Measurements from ENCODE around the gene PKHD1.
"Not testable (repeated sequence)": the region's sequence is repeated elsewhere in the genome, so short reads cannot be mapped to it uniquely, and the experiment has no call there.

- TF ChIP-seq CTCF (IDR thresholded peaks at IDR 0.05; ENCODE audit: low read length); EZH2 (IDR thresholded peaks at IDR 0.05; ENCODE audit: borderline replicate concordance, low read length): not testable (repeated sequence)
Observed at GRCh38 chr6:51939695-51940094, 147.7 kb downstream of the PKHD1 start.

Measured in OCI-LY1 (cell line).